Astrocyte (in vitro differentiated cells and primary cell): ENCODE results near the gene USP34. TPM values are rescaled to one million over a fixed set of nuclear protein-coding genes. Genes with fewer than 3 reads are reported as not detected.
A peak's percentile ranks its signal among the peaks of the same experiment; 100 is the strongest.

Source experiments
- DNase-seq: peaks from one replicate; pipeline ENCODE4 v3.0.0-alpha.2; 2010; ENCODE audit warnings: low read depth
- FAIRE-seq: peaks from 2 replicates; lab custom pipeline; 2011; peaks lifted over from hg19 to GRCh38; lab: Jason Lieb, UNC
- H2AFZ ChIP-seq: 2 replicates; pipeline ENCODE4 v1.6.0; 2012; ENCODE audit warnings: low read depth, low read length, inconsistent platforms
- H3K27ac ChIP-seq: 2 replicates; pipeline ENCODE4 v1.5.1; 2011; ENCODE audit warnings: low read depth, low read length, inconsistent platforms
- H3K27me3 ChIP-seq: 2 replicates; pipeline ENCODE4 v1.6.0; 2011; ENCODE audit warnings: low read length, inconsistent platforms; ENCODE audit not compliant: insufficient read depth
- H3K36me3 ChIP-seq: 2 replicates; pipeline ENCODE4 v1.5.1; 2011; ENCODE audit warnings: low read length, inconsistent platforms; ENCODE audit not compliant: insufficient read depth
- H3K4me1 ChIP-seq: 2 replicates; pipeline ENCODE4 v1.5.1; 2011; ENCODE audit warnings: low read length, inconsistent platforms; ENCODE audit not compliant: insufficient read depth
- H3K4me2 ChIP-seq: 2 replicates; pipeline ENCODE4 v1.6.0; 2012; ENCODE audit warnings: low read length, inconsistent platforms
- H3K4me3 ChIP-seq: 2 replicates; pipeline ENCODE4 v1.5.1; 2011; ENCODE audit warnings: low read depth, mild to moderate bottlenecking, low read length, inconsistent platforms; ENCODE audit not compliant: insufficient read depth
- H3K79me2 ChIP-seq: 2 replicates; pipeline ENCODE4 v1.6.0; 2012; ENCODE audit warnings: mild to moderate bottlenecking, low read length, inconsistent platforms; ENCODE audit not compliant: insufficient read depth
- H3K9ac ChIP-seq: 2 replicates; pipeline ENCODE4 v1.6.0; 2012; ENCODE audit warnings: mild to moderate bottlenecking, low read length, inconsistent platforms
- H3K9me3 ChIP-seq: 2 replicates; pipeline ENCODE4 v1.5.1; 2012; ENCODE audit warnings: low read depth, mild to moderate bottlenecking, low read length, inconsistent platforms; ENCODE audit not compliant: insufficient read depth
- H4K20me1 ChIP-seq: 2 replicates; pipeline ENCODE4 v1.6.0; 2012; ENCODE audit warnings: low read length, inconsistent platforms; ENCODE audit not compliant: insufficient read depth
- H3K27ac Mint-ChIP-seq: one replicate; pipeline ENCODE4 v1.8.0; 2021; ENCODE audit warnings: mild to moderate bottlenecking, mixed read lengths; ENCODE audit not compliant: unreplicated experiment
- H3K27me3 Mint-ChIP-seq: one replicate; pipeline ENCODE4 v1.8.0; 2021; ENCODE audit warnings: low read depth, mixed read lengths; ENCODE audit not compliant: unreplicated experiment
- H3K36me3 Mint-ChIP-seq: one replicate; pipeline ENCODE4 v1.8.0; 2021; ENCODE audit warnings: low read depth, mixed read lengths; ENCODE audit not compliant: unreplicated experiment
- H3K4me1 Mint-ChIP-seq: one replicate; pipeline ENCODE4 v1.8.0; 2021; ENCODE audit warnings: low read depth, mixed read lengths; ENCODE audit not compliant: unreplicated experiment
- H3K4me3 Mint-ChIP-seq: one replicate; pipeline ENCODE4 v1.8.0; 2021; ENCODE audit warnings: mild to moderate bottlenecking, moderate library complexity, mixed read lengths; ENCODE audit not compliant: unreplicated experiment
- H3K9me3 Mint-ChIP-seq: one replicate; pipeline ENCODE4 v1.8.0; 2021; ENCODE audit warnings: mild to moderate bottlenecking, mixed read lengths; ENCODE audit not compliant: unreplicated experiment
- EZH2 ChIP-seq: IDR thresholded peaks from 2 replicates; pipeline ENCODE4 v1.6.1; 2012; ENCODE audit warnings: mild to moderate bottlenecking, low read length, inconsistent platforms; ENCODE audit not compliant: insufficient read depth
- total RNA-seq: library from RNA; stranded (reverse); gene quantifications from 2 replicates; pipeline ENCODE4 v1.2.1, GENCODE V29; 2021
- TF ChIP-seq, protein P1 (sequence below): IDR thresholded peaks from 2 replicates; pipeline ENCODE4 v1.5.1; 2011; ENCODE audit warnings: low read depth, mild to moderate bottlenecking, inconsistent platforms, low read length, moderate library complexity; ENCODE audit not compliant: insufficient read depth

Gene USP34
- total RNA-seq, 1 donor from 2014 or later = 99.9 TPM

- Mint-ChIP-seq H3K36me3 (peaks cover 2% of the 10 kb centered on the region), H3K4me1 (peaks cover 9% of the 10 kb centered on the region), H3K27me3 (no peaks in the 10 kb centered on the region), H3K27ac (peak overlapping the region; percentile 95), H3K9me3 (no peaks in the 10 kb centered on the region), H3K4me3 (peak overlapping the region; percentile 99)
- peak; percentile 15 for DNase-seq
- peaks cover 49% of the 10 kb centered on the region for H3K79me2 ChIP-seq
- H3K4me1 ChIP-seq = peaks cover 7% of the 10 kb centered on the region
- H3K9ac ChIP-seq = peak overlapping the region; percentile 99
- peaks cover 3% of the 10 kb centered on the region for H3K36me3 ChIP-seq
- no peaks in the 10 kb centered on the region for H3K9me3 ChIP-seq
- no peaks in the 10 kb centered on the region for H3K27me3 ChIP-seq
- TF ChIP-seq, protein P1, sequence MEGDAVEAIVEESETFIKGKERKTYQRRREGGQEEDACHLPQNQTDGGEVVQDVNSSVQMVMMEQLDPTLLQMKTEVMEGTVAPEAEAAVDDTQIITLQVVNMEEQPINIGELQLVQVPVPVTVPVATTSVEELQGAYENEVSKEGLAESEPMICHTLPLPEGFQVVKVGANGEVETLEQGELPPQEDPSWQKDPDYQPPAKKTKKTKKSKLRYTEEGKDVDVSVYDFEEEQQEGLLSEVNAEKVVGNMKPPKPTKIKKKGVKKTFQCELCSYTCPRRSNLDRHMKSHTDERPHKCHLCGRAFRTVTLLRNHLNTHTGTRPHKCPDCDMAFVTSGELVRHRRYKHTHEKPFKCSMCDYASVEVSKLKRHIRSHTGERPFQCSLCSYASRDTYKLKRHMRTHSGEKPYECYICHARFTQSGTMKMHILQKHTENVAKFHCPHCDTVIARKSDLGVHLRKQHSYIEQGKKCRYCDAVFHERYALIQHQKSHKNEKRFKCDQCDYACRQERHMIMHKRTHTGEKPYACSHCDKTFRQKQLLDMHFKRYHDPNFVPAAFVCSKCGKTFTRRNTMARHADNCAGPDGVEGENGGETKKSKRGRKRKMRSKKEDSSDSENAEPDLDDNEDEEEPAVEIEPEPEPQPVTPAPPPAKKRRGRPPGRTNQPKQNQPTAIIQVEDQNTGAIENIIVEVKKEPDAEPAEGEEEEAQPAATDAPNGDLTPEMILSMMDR = no peak
- no peak for TF ChIP-seq EZH2
- peak overlapping the region; percentile 99 for H3K27ac ChIP-seq
- no peak for FAIRE-seq
- peak overlapping the region; percentile 93 for H3K4me3 ChIP-seq
- H4K20me1 ChIP-seq = peaks cover 31% of the 10 kb centered on the region
- peak overlapping the region; percentile 99 for H3K4me2 ChIP-seq
- H2AFZ ChIP-seq = peak overlapping the region; percentile 97
Measured at GRCh38 chr2:61471905-61472805, 1.3 kb upstream of the USP34 start.

DNA sequence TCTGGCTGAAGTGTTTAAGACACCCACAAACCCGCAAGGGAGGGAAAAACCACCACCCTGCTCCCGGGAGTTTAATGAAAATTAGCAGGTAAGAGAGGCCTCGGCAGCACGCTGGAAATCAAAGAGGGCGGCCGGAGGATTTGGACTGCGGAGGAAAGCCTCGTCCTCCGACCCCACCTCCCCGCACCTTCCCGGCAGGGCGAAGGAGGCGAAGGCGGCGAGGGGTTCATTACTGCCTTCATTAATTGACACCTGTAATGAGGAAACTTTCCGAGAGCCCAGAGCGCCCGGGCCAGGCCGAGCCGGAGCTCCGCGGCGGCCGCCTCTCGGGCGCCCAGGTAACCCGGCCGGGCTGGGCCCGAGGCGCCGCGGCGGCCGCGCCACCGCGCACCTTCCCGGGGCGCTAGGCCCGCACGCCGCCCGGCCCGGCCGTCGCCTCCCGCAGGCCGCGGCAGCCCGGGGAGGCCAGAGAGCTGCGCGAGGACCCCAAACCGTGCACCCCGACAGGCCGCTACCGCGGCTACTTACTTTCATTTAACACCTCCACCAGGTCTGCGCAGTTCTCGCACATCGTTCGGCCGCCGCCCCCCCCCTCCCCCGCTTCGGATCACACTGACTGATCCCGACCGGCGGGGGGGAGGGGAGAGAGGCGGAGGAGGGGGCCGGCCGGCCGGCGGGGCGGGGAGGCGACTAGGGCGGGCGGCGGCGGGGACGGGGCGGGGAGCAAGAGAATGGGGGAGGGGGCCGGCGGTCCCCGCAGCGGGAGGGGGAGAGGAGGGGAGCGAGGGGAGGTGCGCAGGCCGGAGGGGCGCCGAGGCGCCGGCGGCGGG, 550 bp downstream of the USP34 start:
- Mint-ChIP-seq H3K27me3 (no peaks in the 10 kb centered on the region), H3K27ac (peak overlapping the region; percentile 98), H3K36me3 (no peaks in the 10 kb centered on the region), H3K4me1 (peaks cover 9% of the 10 kb centered on the region), H3K4me3 (peak overlapping the region; percentile 95), H3K9me3 (no peaks in the 10 kb centered on the region)
- H3K27ac ChIP-seq = peak overlapping the region; percentile 61
- no peak for TF ChIP-seq EZH2
- TF ChIP-seq, protein P1 = no peak
- H3K4me3 ChIP-seq = peak overlapping the region; percentile 81
- peaks cover 37% of the 10 kb centered on the region for H4K20me1 ChIP-seq
- H3K9ac ChIP-seq = peak overlapping the region; percentile 89
- no peaks in the 10 kb centered on the region for H3K27me3 ChIP-seq
- DNase-seq (peak; percentile 36), FAIRE-seq (no peak)
- H3K4me1 ChIP-seq = peaks cover 7% of the 10 kb centered on the region
- peaks cover 67% of the 10 kb centered on the region for H3K79me2 ChIP-seq
- no peak overlapping the region for H2AFZ ChIP-seq
- H3K36me3 ChIP-seq = no peaks in the 10 kb centered on the region
- H3K4me2 ChIP-seq = peak overlapping the region; percentile 79
- no peaks in the 10 kb centered on the region for H3K9me3 ChIP-seq
